GM21737 (cell line): ENCODE data around the gene RNF145.
A peak's percentile ranks its signal among the peaks of the same experiment; 100 is the strongest.
"Not testable (repeated sequence)": the region's sequence is repeated elsewhere in the genome, so short reads cannot be mapped to it uniquely, and the experiment has no call there.

ENCODE experiments used
- ATAC-seq: cut with Tn5 transposase; IDR thresholded peaks from one replicate; pipeline ENCODE4 v1.9.1; 2021; ENCODE audit warnings: mild to moderate bottlenecking, moderate library complexity; ENCODE audit not compliant: unreplicated experiment

Gene RNF145

GRCh38 chr5:159163027-159163700 lies 46.2 kb downstream of the RNF145 start:
- ATAC-seq = no peak

- no peak for ATAC-seq
Observed at GRCh38 chr5:159161361-159162214, 47.8 kb downstream of the RNF145 start.

- not testable (repeated sequence) for ATAC-seq
Observed at GRCh38 chr5:159158553-159159091, 50.7 kb downstream of the RNF145 start.

GRCh38 chr5:159157552-159157951 lies 51.8 kb downstream of the RNF145 start:
- ATAC-seq = no peak

GRCh38 chr5:159156426-159157238 lies 52.7 kb downstream of the RNF145 start:
- ATAC-seq = peak; percentile 66

- ATAC-seq = no peak
Observed at GRCh38 chr5:159155960-159156359, 53.4 kb downstream of the RNF145 start.

GRCh38 chr5:159152876-159153275 lies 56.5 kb downstream of the RNF145 start:
- ATAC-seq = no peak

- ATAC-seq = no peak
Observed at GRCh38 chr5:159149085-159149484, 60.3 kb downstream of the RNF145 start.

- ATAC-seq = no peak
Observed at GRCh38 chr5:159147976-159148375, 61.4 kb downstream of the RNF145 start.

GRCh38 chr5:159146839-159147238 lies 62.5 kb downstream of the RNF145 start:
- ATAC-seq = no peak

- ATAC-seq = not testable (repeated sequence)
Observed at GRCh38 chr5:159145160-159145559, 64.2 kb downstream of the RNF145 start.

- ATAC-seq = no peak
Observed at GRCh38 chr5:159139802-159140201, 69.6 kb downstream of the RNF145 start.

- ATAC-seq = no peak
Observed at GRCh38 chr5:159135896-159136531, 73.3 kb downstream of the RNF145 start.

GRCh38 chr5:159133041-159133741 lies 76.2 kb downstream of the RNF145 start:
- no peak for ATAC-seq

- no peak for ATAC-seq
Observed at GRCh38 chr5:159132429-159133040, 76.8 kb downstream of the RNF145 start.

- ATAC-seq = no peak
Observed at GRCh38 chr5:159131951-159132350, 77.4 kb downstream of the RNF145 start.

- no peak for ATAC-seq
Observed at GRCh38 chr5:159130871-159131270, 78.5 kb downstream of the RNF145 start.

- no peak for ATAC-seq
Observed at GRCh38 chr5:159128070-159128541, 81.2 kb downstream of the RNF145 start.

GRCh38 chr5:159123700-159124099 lies 85.7 kb downstream of the RNF145 start:
- no peak for ATAC-seq
